Cardiac fibroblast (primary cell): ENCODE data around the gene HDAC4.

Experiments used
- DNase-seq, 2 donors: peaks; one replicate each; pipeline versions ENCODE4 v3.0.0 to v3.0.0-alpha.2; 2010; ENCODE audit warnings: low read depth in 2 of 2
- H3K4me3 ChIP-seq, 2 donors: replicated peaks in 1 of 2; 1 replicate in 1 of 2; 2 replicates in 1 of 2; pipeline ENCODE4 v1.5.1; 2011; ENCODE audit warnings: low read depth in 2 of 2, low read length in 2 of 2, mild to moderate bottlenecking in 2 of 2, moderate library complexity in 1 of 2
- TF ChIP-seq, protein P1 (sequence below): IDR thresholded peaks from one replicate; pipeline ENCODE4 v1.5.1; 2011; ENCODE audit warnings: low read depth, mild to moderate bottlenecking, low read length, inconsistent platforms

HDAC4 gene

DNA sequence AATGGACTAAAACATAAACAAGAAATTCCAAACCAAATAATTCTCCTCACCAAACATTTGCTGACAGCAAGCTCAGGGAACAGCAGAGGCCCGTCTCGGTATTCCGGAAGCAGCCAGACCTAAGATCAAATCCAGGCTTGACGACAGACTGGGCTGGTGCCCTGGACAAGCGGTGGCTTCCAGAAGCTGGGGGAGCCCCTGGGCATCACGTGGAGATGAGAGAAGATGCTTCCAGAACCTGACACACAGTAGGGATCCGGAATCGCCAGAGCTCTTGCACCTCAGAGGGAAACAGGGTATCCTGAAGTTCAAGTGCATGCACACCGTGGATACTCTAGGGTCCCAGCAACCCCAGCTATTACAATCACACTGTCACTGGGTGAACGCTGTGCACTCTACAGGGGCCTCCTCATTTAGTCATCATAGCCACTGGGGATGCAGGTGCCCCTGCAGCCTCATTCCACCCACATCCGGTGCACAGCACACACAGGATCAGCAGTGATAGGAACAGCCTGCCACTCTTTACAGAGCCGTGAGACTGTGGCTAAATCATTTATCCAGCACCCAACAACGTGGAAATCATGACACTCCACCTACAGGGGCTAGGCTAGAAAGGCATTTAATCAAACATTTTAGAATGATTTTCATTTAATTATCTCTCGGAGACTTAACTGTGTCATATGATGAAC, 102.6 kb downstream of the HDAC4 start:
- no peak for DNase-seq
- TF ChIP-seq, protein P1, sequence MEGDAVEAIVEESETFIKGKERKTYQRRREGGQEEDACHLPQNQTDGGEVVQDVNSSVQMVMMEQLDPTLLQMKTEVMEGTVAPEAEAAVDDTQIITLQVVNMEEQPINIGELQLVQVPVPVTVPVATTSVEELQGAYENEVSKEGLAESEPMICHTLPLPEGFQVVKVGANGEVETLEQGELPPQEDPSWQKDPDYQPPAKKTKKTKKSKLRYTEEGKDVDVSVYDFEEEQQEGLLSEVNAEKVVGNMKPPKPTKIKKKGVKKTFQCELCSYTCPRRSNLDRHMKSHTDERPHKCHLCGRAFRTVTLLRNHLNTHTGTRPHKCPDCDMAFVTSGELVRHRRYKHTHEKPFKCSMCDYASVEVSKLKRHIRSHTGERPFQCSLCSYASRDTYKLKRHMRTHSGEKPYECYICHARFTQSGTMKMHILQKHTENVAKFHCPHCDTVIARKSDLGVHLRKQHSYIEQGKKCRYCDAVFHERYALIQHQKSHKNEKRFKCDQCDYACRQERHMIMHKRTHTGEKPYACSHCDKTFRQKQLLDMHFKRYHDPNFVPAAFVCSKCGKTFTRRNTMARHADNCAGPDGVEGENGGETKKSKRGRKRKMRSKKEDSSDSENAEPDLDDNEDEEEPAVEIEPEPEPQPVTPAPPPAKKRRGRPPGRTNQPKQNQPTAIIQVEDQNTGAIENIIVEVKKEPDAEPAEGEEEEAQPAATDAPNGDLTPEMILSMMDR: no peak
- H3K4me3 ChIP-seq: no peak overlapping the region

DNA sequence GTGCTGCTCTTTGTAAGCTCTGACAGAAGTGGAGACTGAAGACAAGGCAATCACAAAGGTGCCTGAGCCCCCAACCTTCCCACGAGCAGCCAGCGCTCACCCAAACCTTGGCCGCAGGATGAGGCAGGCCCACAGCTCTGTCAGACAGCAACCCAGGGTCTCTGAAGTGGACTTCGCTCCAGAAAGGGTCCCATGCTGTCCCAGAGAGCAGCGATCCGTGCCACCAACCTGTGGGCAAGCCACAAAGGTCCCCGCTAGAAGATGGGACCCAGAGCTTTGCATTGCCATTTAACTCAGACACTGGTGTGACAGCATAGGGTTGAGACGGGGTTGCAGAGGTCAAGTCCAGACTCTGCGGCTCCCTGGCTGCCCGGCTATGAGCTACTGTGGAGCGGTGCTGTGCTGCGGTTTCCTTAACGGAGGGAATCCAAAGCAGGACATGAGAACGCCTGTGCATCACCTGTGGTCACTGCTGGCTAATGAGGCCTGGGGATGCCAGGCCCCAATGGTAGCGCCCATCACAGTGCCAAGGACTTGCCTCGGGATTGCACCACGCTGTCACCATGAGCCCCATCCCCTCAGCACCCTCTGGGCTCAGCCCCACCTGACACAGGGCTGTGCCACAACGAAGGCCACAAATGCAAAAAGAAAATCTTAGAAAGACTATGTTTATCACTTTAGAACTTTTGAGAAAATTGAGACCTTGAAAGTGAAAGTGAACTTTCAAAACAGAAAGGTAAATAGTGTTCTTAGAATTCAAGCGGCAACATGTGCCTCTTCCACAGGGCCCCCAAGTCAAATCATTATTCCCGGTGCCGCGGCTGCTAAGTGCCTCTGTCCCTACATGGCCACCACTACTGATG, 103.4 kb downstream of the HDAC4 start:
- TF ChIP-seq, protein P1: no peak
- no peak overlapping the region for H3K4me3 ChIP-seq

DNA sequence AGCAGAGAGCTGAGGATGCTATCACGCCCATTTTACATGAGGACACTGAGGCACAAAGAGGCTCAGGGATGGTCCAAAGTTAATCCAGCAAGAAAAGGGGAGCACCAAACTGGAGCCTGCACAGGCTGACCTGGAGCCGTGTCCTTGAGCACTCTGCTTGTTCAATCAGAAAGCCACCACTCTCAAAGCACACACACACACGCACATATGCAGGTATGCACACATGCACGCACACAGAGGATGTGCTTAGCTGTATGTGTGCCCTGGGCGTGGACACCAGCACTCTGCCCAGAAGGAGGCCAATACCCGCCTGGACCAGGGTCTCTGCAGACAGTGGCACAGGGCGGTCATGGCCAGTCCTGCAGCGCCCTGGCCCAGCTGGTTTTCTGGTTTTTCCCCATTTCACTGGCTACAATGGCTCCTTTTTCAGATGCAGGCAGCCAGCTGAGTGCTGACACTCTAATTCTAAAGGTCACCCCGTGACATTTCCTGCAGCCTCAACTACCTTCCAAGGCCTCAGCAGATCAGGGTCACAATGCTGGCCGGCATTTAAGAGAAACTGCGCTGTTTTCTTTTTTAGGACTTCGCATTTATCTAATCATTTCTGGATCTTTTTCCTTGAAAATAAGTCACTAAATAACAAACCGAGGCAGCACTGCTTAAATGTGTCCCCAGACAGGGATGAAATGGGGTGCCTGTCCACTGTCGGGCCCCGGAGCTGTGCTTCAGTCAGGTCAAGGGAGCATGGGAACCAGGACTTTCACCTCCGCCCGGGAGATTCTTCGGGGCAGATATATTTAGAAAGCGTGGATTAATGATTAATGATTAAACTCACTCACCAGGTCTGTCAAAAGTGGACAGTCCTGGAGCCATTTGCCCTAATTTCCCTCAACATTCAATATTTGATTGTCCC, 104.5 kb downstream of the HDAC4 start:
- TF ChIP-seq, protein P1: no peak
- no peak overlapping the region for H3K4me3 ChIP-seq
- no peak for DNase-seq

More for the DNA sequence above, 103.4 kb downstream of the HDAC4 start:
- DNase-seq: no peak

DNA sequence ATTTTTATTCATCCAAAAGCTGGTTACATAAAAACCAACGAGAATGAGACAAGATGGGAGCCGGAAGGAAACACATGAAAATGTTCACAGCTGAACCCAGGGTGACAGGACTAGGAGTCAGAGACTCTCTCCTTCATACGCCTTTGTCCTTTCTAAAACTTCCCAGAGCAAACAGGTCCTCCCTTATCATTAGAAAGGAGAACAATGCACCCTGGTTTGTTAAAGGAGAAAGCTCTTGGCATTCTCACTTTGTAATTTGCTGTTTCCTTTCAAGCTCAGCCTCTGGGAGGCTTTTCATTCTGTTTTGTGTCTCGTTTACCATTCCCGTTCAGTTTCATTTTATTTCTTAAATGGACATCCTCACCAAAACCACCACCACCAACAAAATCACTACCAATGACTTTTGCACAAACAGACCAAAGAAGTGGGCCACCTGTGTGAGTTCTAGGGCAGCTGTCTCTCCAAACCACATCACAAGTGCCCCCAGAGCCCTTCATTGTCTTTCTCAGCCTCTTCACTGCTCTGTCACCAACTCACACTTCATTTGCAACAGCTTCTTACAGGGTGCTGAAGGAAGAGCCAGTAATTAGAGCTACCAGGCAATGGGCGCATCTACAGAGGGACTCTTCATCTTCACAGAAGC, 105.3 kb downstream of the HDAC4 start:
- TF ChIP-seq, protein P1: no peak
- H3K4me3 ChIP-seq: no peak overlapping the region
- no peak for DNase-seq

DNA sequence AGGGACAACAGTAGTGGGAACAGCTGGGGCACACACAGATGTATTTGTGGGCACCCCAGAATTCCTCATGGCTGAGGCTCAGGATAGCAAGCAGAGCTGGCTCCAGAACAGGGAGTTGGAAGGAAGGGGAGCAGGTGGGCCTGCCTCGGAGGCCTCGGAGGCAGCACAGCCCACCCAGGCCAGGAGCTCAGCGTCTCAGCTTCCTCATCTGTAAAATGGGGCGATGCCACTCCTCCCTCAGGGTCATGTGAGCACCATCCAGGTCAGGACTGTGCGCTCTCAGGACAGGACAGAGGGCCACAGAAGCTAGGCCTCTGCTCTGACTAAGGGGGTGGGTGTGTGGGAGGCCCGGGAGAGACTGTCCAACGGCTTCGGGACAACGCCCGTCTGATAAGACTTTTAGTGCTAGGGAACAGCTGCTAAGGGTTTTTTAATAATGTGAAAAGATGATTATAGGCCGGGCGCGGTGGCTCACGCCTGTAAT, 106.2 kb downstream of the HDAC4 start:
- no peak for DNase-seq
- TF ChIP-seq, protein P1: no peak
- H3K4me3 ChIP-seq: no peak overlapping the region
